ENCODE measurements around the gene TMEM63C.

DNA sequence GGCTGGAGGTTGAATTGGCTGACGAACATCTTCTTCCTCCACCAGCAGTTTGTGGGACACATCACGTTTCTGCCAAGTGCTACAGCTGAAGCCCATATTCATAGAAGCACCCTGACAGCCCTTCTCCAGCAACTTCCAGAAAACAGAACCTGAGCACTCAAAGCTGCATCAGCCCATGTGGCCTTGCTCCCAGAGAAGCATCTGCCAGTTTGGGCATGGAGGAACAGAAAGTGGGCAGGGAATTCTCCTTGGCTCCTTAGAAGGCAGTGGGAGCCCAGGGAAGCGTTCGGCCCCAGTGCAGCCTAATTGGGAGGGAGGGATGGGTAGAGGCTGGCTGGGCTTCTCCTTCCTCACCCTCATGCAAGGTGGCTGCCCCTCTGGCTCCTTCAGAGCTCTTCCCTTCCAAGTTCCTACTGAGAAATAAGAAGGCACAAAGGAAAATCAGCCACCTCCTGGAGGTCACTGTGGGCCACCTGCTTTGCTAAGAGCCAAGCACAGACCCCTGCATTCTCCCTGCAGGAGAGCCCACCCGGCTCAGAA lies 93.5 kb downstream of the TMEM63C start:
- TF ChIP-seq, protein P1, sequence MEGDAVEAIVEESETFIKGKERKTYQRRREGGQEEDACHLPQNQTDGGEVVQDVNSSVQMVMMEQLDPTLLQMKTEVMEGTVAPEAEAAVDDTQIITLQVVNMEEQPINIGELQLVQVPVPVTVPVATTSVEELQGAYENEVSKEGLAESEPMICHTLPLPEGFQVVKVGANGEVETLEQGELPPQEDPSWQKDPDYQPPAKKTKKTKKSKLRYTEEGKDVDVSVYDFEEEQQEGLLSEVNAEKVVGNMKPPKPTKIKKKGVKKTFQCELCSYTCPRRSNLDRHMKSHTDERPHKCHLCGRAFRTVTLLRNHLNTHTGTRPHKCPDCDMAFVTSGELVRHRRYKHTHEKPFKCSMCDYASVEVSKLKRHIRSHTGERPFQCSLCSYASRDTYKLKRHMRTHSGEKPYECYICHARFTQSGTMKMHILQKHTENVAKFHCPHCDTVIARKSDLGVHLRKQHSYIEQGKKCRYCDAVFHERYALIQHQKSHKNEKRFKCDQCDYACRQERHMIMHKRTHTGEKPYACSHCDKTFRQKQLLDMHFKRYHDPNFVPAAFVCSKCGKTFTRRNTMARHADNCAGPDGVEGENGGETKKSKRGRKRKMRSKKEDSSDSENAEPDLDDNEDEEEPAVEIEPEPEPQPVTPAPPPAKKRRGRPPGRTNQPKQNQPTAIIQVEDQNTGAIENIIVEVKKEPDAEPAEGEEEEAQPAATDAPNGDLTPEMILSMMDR (IDR thresholded peaks at IDR 0.05; ENCODE audit: poor library complexity) = no peak
- TF ChIP-seq EZH2phosphoT487 (IDR thresholded peaks at IDR 0.05; ENCODE audit: low read depth, severe bottlenecking, unreplicated experiment) = no peak

Data from hepatocyte (in vitro differentiated cells).